ENCODE data around the gene LCN9. TPM values are rescaled to one million over a fixed set of nuclear protein-coding genes. Genes with fewer than 3 reads are reported as not detected.

LCN9 gene
- total RNA-seq, 1 experiment from 2014 or later: 2.6 TPM

DNA sequence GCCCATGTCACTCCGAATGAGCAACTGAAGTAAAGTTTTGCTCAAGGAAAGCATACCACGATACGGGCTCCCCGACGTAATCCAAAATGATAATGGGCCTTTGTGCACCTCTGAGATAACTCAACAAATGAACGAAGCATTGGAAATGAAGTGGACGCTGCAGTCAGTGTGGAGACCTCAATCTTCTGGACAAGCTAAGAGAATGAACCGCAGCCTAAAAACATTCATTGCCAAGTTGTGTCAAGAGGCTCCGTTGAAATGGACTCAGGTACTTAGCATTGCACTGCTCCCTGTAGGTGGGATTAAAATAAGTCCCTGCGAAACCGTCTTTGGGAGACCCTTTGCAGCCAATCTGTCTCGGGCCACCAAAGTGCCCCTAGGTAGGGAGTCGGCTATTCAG lies 3.9 kb upstream of the LCN9 start:
- TF ChIP-seq CREM (CRISPR knock-in tag; IDR thresholded peaks at IDR 0.05) (no peak), NR2C2 (CRISPR knock-in tag; IDR thresholded peaks at IDR 0.05) (no peak), IRF2 (CRISPR knock-in tag; IDR thresholded peaks at IDR 0.05; ENCODE audit: borderline replicate concordance, low read depth) (no peak), SOX15 (CRISPR knock-in tag; IDR thresholded peaks at IDR 0.05) (no peak), SMAD3 (CRISPR knock-in tag; IDR thresholded peaks at IDR 0.05; ENCODE audit: borderline replicate concordance) (no peak), OVOL2 (CRISPR knock-in tag; IDR thresholded peaks at IDR 0.05; ENCODE audit: borderline replicate concordance) (no peak), RELA (CRISPR knock-in tag; IDR thresholded peaks at IDR 0.05; ENCODE audit: borderline replicate concordance) (no peak), FOXP1 (CRISPR knock-in tag; IDR thresholded peaks at IDR 0.05; ENCODE audit: borderline replicate concordance) (no peak), ZNF396 (CRISPR knock-in tag; IDR thresholded peaks at IDR 0.05; ENCODE audit: borderline replicate concordance) (no peak), ZNF121 (CRISPR knock-in tag; IDR thresholded peaks at IDR 0.05) (no peak)
- TF ChIP-seq, protein P1, sequence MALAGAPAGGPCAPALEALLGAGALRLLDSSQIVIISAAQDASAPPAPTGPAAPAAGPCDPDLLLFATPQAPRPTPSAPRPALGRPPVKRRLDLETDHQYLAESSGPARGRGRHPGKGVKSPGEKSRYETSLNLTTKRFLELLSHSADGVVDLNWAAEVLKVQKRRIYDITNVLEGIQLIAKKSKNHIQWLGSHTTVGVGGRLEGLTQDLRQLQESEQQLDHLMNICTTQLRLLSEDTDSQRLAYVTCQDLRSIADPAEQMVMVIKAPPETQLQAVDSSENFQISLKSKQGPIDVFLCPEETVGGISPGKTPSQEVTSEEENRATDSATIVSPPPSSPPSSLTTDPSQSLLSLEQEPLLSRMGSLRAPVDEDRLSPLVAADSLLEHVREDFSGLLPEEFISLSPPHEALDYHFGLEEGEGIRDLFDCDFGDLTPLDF (CRISPR knock-in tag; IDR thresholded peaks at IDR 0.05): no peak
- TF ChIP-seq, protein P2, sequence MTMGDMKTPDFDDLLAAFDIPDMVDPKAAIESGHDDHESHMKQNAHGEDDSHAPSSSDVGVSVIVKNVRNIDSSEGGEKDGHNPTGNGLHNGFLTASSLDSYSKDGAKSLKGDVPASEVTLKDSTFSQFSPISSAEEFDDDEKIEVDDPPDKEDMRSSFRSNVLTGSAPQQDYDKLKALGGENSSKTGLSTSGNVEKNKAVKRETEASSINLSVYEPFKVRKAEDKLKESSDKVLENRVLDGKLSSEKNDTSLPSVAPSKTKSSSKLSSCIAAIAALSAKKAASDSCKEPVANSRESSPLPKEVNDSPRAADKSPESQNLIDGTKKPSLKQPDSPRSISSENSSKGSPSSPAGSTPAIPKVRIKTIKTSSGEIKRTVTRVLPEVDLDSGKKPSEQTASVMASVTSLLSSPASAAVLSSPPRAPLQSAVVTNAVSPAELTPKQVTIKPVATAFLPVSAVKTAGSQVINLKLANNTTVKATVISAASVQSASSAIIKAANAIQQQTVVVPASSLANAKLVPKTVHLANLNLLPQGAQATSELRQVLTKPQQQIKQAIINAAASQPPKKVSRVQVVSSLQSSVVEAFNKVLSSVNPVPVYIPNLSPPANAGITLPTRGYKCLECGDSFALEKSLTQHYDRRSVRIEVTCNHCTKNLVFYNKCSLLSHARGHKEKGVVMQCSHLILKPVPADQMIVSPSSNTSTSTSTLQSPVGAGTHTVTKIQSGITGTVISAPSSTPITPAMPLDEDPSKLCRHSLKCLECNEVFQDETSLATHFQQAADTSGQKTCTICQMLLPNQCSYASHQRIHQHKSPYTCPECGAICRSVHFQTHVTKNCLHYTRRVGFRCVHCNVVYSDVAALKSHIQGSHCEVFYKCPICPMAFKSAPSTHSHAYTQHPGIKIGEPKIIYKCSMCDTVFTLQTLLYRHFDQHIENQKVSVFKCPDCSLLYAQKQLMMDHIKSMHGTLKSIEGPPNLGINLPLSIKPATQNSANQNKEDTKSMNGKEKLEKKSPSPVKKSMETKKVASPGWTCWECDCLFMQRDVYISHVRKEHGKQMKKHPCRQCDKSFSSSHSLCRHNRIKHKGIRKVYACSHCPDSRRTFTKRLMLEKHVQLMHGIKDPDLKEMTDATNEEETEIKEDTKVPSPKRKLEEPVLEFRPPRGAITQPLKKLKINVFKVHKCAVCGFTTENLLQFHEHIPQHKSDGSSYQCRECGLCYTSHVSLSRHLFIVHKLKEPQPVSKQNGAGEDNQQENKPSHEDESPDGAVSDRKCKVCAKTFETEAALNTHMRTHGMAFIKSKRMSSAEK (CRISPR knock-in tag; IDR thresholded peaks at IDR 0.05; ENCODE audit: borderline replicate concordance): no peak
- TF ChIP-seq, protein P3, sequence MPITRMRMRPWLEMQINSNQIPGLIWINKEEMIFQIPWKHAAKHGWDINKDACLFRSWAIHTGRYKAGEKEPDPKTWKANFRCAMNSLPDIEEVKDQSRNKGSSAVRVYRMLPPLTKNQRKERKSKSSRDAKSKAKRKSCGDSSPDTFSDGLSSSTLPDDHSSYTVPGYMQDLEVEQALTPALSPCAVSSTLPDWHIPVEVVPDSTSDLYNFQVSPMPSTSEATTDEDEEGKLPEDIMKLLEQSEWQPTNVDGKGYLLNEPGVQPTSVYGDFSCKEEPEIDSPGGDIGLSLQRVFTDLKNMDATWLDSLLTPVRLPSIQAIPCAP (CRISPR knock-in tag; IDR thresholded peaks at IDR 0.05): no peak
- TF ChIP-seq, protein P4, sequence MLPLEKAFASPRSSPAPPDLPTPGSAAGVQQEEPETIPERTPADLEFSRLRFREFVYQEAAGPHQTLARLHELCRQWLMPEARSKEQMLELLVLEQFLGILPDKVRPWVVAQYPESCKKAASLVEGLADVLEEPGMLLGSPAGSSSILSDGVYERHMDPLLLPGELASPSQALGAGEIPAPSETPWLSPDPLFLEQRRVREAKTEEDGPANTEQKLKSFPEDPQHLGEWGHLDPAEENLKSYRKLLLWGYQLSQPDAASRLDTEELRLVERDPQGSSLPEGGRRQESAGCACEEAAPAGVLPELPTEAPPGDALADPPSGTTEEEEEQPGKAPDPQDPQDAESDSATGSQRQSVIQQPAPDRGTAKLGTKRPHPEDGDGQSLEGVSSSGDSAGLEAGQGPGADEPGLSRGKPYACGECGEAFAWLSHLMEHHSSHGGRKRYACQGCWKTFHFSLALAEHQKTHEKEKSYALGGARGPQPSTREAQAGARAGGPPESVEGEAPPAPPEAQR (CRISPR knock-in tag; IDR thresholded peaks at IDR 0.05): no peak
- DNase-seq (ENCODE audit: low spot score) (no peak), ATAC-seq (no peak)
- Mint-ChIP-seq H3K4me1 (peaks cover 6% of the 10 kb centered on the region), H3K27ac (no peak overlapping the region), H3K9me3 (peaks cover 21% of the 10 kb centered on the region), H3K4me3 (no peak overlapping the region), H3K36me3 (peaks cover 32% of the 10 kb centered on the region), H3K27me3 (ENCODE audit: low read depth) (no peaks in the 10 kb centered on the region; the same call in 1 of the 2 replicates)
- ChIA-PET POLR2A (no interaction called here), CTCF (no interaction called here)

DNA sequence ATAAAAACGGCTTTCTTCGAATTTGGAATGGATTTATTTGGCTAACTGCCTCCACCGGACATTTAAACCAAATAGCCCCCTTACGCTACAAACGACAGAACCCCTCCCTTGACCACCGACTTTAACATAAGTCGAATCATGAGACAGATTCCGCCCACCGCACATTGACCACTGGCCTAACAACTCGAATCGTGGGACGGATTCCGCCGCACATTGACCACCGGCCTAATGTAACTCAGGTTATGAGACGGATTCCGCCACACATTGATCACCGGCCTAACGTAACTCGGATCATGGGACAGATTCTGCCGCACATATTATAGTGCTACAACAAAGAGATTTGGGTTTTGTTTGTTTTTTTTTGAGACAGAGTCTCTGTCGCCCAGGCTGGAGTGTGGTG lies 2.7 kb upstream of the LCN9 start:
- Mint-ChIP-seq H3K27me3 (ENCODE audit: low read depth) (no peaks in the 10 kb centered on the region), H3K36me3 (peaks cover 22% of the 10 kb centered on the region), H3K9me3 (peaks cover 11% of the 10 kb centered on the region), H3K4me3 (no peak overlapping the region), H3K27ac (no peak overlapping the region), H3K4me1 (peaks cover 6% of the 10 kb centered on the region)
- POLR2A ChIA-PET: no interaction called here
- DNase-seq (ENCODE audit: low spot score) (no peak), ATAC-seq (no peak)
- CTCF ChIA-PET: no interaction called here
- TF ChIP-seq MXD4 (CRISPR knock-in tag; IDR thresholded peaks at IDR 0.05; ENCODE audit: borderline replicate concordance): no peak
- TF ChIP-seq CBFB (CRISPR knock-in tag; IDR thresholded peaks at IDR 0.05; ENCODE audit: low read depth): no peak
- no peak for TF ChIP-seq ZNF219 (CRISPR knock-in tag; IDR thresholded peaks at IDR 0.05; ENCODE audit: borderline replicate concordance)
- TF ChIP-seq, protein P5, sequence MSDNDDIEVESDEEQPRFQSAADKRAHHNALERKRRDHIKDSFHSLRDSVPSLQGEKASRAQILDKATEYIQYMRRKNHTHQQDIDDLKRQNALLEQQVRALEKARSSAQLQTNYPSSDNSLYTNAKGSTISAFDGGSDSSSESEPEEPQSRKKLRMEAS (CRISPR knock-in tag; IDR thresholded peaks at IDR 0.05): no peak
- TF ChIP-seq PRRX2 (CRISPR knock-in tag; IDR thresholded peaks at IDR 0.05): no peak
- TF ChIP-seq, protein P6, sequence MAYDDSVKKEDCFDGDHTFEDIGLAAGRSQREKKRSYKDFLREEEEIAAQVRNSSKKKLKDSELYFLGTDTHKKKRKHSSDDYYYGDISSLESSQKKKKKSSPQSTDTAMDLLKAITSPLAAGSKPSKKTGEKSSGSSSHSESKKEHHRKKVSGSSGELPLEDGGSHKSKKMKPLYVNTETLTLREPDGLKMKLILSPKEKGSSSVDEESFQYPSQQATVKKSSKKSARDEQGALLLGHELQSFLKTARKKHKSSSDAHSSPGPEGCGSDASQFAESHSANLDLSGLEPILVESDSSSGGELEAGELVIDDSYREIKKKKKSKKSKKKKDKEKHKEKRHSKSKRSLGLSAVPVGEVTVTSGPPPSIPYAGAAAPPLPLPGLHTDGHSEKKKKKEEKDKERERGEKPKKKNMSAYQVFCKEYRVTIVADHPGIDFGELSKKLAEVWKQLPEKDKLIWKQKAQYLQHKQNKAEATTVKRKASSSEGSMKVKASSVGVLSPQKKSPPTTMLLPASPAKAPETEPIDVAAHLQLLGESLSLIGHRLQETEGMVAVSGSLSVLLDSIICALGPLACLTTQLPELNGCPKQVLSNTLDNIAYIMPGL (CRISPR knock-in tag; IDR thresholded peaks at IDR 0.05): no peak
- no peak for TF ChIP-seq ZNF671 (CRISPR knock-in tag; IDR thresholded peaks at IDR 0.05)
- TF ChIP-seq, protein P7, sequence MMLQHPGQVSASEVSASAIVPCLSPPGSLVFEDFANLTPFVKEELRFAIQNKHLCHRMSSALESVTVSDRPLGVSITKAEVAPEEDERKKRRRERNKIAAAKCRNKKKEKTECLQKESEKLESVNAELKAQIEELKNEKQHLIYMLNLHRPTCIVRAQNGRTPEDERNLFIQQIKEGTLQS (CRISPR knock-in tag; conservative IDR thresholded peaks at IDR 0.05): no peak
- TF ChIP-seq, protein P8, sequence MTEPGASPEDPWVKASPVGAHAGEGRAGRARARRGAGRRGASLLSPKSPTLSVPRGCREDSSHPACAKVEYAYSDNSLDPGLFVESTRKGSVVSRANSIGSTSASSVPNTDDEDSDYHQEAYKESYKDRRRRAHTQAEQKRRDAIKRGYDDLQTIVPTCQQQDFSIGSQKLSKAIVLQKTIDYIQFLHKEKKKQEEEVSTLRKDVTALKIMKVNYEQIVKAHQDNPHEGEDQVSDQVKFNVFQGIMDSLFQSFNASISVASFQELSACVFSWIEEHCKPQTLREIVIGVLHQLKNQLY (CRISPR knock-in tag; IDR thresholded peaks at IDR 0.05): no peak
- no peak for TF ChIP-seq SOX15 (CRISPR knock-in tag; IDR thresholded peaks at IDR 0.05)
- TF ChIP-seq TP53 (CRISPR knock-in tag; IDR thresholded peaks at IDR 0.05): no peak
- no peak for TF ChIP-seq NR2C2 (CRISPR knock-in tag; IDR thresholded peaks at IDR 0.05)
- TF ChIP-seq, protein P9, sequence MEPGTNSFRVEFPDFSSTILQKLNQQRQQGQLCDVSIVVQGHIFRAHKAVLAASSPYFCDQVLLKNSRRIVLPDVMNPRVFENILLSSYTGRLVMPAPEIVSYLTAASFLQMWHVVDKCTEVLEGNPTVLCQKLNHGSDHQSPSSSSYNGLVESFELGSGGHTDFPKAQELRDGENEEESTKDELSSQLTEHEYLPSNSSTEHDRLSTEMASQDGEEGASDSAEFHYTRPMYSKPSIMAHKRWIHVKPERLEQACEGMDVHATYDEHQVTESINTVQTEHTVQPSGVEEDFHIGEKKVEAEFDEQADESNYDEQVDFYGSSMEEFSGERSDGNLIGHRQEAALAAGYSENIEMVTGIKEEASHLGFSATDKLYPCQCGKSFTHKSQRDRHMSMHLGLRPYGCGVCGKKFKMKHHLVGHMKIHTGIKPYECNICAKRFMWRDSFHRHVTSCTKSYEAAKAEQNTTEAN (CRISPR knock-in tag; IDR thresholded peaks at IDR 0.05): no peak

All from WTC11 (cell line).